H9 (cell line): ENCODE measurements around the gene DGCR2. TPM values are rescaled to one million over a fixed set of nuclear protein-coding genes. Genes with fewer than 3 reads are reported as not detected.

Experiments used
- DNase-seq: peaks from one replicate; pipeline ENCODE4 v3.0.0-alpha.2; 2017
- H2AFZ ChIP-seq: one replicate; pipeline ENCODE4 v1.6.1; 2013; ENCODE audit warnings: mild to moderate bottlenecking, low read length, control low read depth, moderate library complexity
- H2AK5ac ChIP-seq: 2 replicates; pipeline ENCODE4 v1.6.1; 2013; ENCODE audit warnings: low read length, control low read depth, mixed read lengths; ENCODE audit not compliant: insufficient read length
- H2BK120ac ChIP-seq: one replicate; pipeline ENCODE4 v1.6.1; 2013; ENCODE audit warnings: low read depth, mild to moderate bottlenecking, low read length, control low read depth, inconsistent platforms; ENCODE audit not compliant: poor library complexity, severe bottlenecking
- H2BK12ac ChIP-seq: 2 replicates; pipeline ENCODE4 v1.6.1; 2013; ENCODE audit warnings: low read length, control low read depth, mixed read lengths, low read depth; ENCODE audit not compliant: insufficient read length
- H2BK15ac ChIP-seq: 2 replicates; pipeline ENCODE4 v1.6.1; 2013; ENCODE audit warnings: low read depth, low read length, control low read depth
- H2BK20ac ChIP-seq: one replicate; pipeline ENCODE4 v1.6.1; 2013; ENCODE audit warnings: low read depth, mild to moderate bottlenecking, low read length, control low read depth, inconsistent platforms; ENCODE audit not compliant: poor library complexity, severe bottlenecking
- H2BK5ac ChIP-seq: 2 replicates; pipeline ENCODE4 v1.6.1; 2013; ENCODE audit warnings: low read length, control low read depth, mixed read lengths; ENCODE audit not compliant: insufficient read length
- H3K14ac ChIP-seq: 2 replicates; pipeline ENCODE4 v1.6.1; 2013; ENCODE audit warnings: low read length, control low read depth; ENCODE audit not compliant: insufficient read depth
- H3K18ac ChIP-seq: 2 replicates; pipeline ENCODE4 v1.6.1; 2013; ENCODE audit warnings: low read depth, mild to moderate bottlenecking, mixed read lengths, low read length, control low read depth; ENCODE audit not compliant: insufficient read length
- H3K23ac ChIP-seq: 2 replicates; pipeline ENCODE4 v1.6.1; 2013; ENCODE audit warnings: low read length, control low read depth, mixed read lengths, low read depth; ENCODE audit not compliant: insufficient read length
- H3K23me2 ChIP-seq: 2 replicates; pipeline ENCODE4 v1.6.1; 2013; ENCODE audit warnings: low read depth, mild to moderate bottlenecking, mixed read lengths, low read length, control low read depth; ENCODE audit not compliant: insufficient read length, poor library complexity, severe bottlenecking
- H3K27ac ChIP-seq: 2 replicates; pipeline ENCODE4 v1.5.1; 2013; ENCODE audit warnings: low read length, control low read depth, mixed read lengths, low read depth; ENCODE audit not compliant: insufficient read length
- H3K27me3 ChIP-seq: 2 replicates; pipeline ENCODE4 v1.6.1; 2013; ENCODE audit warnings: low read length, control low read depth, inconsistent platforms; ENCODE audit not compliant: insufficient read depth
- H3K4ac ChIP-seq: 2 replicates; pipeline ENCODE4 v1.6.1; 2013; ENCODE audit warnings: low read depth, mild to moderate bottlenecking, control low read depth, inconsistent platforms, low read length, moderate library complexity
- H3K4me1 ChIP-seq: 2 replicates; pipeline ENCODE4 v1.6.1; 2013; ENCODE audit warnings: low read length, control low read depth, inconsistent platforms; ENCODE audit not compliant: insufficient read depth
- H3K4me2 ChIP-seq: 2 replicates; pipeline ENCODE4 v1.6.1; 2013; ENCODE audit warnings: low read length, control low read depth, mixed read lengths; ENCODE audit not compliant: insufficient read length, insufficient read depth
- H3K56ac ChIP-seq: 2 replicates; pipeline ENCODE4 v1.6.1; 2013; ENCODE audit warnings: low read depth, mild to moderate bottlenecking, mixed read lengths, low read length, control low read depth; ENCODE audit not compliant: insufficient read length
- H3K79me1 ChIP-seq: 2 replicates; pipeline ENCODE4 v1.6.1; 2013; ENCODE audit warnings: low read depth, mild to moderate bottlenecking, moderate library complexity, low read length, control low read depth, inconsistent platforms; ENCODE audit not compliant: insufficient read depth, poor library complexity, severe bottlenecking
- H3K79me2 ChIP-seq: 2 replicates; pipeline ENCODE4 v1.6.1; 2013; ENCODE audit warnings: low read length, control low read depth, inconsistent platforms; ENCODE audit not compliant: insufficient read depth
- H3K9ac ChIP-seq: 2 replicates; pipeline ENCODE4 v1.6.1; 2013; ENCODE audit warnings: low read length, control low read depth, mixed read lengths; ENCODE audit not compliant: insufficient read length; ENCODE audit errors: extremely low read depth
- H3K9me3 ChIP-seq: one replicate; pipeline ENCODE4 v1.6.1; 2013; ENCODE audit warnings: low read depth, low read length, inconsistent platforms; ENCODE audit not compliant: control insufficient read depth
- H3T11ph ChIP-seq: one replicate; pipeline ENCODE4 v1.6.1; 2013; ENCODE audit warnings: mild to moderate bottlenecking, low read length, control low read depth, inconsistent platforms
- H4K20me1 ChIP-seq: one replicate; pipeline ENCODE4 v1.6.1; 2013; ENCODE audit not compliant: control insufficient read depth, insufficient read length, insufficient read depth
- H4K5ac ChIP-seq: 2 replicates; pipeline ENCODE4 v1.6.1; 2013; ENCODE audit warnings: low read depth, mild to moderate bottlenecking, mixed read lengths, low read length, control low read depth; ENCODE audit not compliant: insufficient read length
- H4K8ac ChIP-seq: replicated peaks from 2 replicates; pipeline ENCODE4 v1.6.1; 2013; ENCODE audit warnings: low read length, control low read depth, mixed read lengths, low read depth; ENCODE audit not compliant: insufficient read length
- H4K91ac ChIP-seq: 2 replicates; pipeline ENCODE4 v1.6.1; 2013; ENCODE audit warnings: low read depth, mild to moderate bottlenecking, moderate library complexity, mixed read lengths, low read length, control low read depth; ENCODE audit not compliant: insufficient read length
- H3K27ac Mint-ChIP-seq, 3 experiments: 2 replicates in 2 of 3; 3 replicates in 1 of 3; pipeline ENCODE4 v1.8.0; 2020 to 2021; ENCODE audit warnings: mixed read lengths in 3 of 3, mild to moderate bottlenecking in 1 of 3, moderate library complexity in 1 of 3
- H3K27me3 Mint-ChIP-seq: 2 replicates; pipeline ENCODE4 v1.8.0; 2021; ENCODE audit warnings: low read depth, mild to moderate bottlenecking, moderate library complexity, mixed read lengths
- H3K36me3 Mint-ChIP-seq, 3 experiments: 2 replicates in 2 of 3; 3 replicates in 1 of 3; pipeline ENCODE4 v1.8.0; 2020 to 2021; ENCODE audit warnings: low read depth in 3 of 3, mixed read lengths in 3 of 3; ENCODE audit not compliant: insufficient read depth in 1 of 3
- H3K4me1 Mint-ChIP-seq, 2 experiments: 2 replicates each; pipeline ENCODE4 v1.8.0; 2020; ENCODE audit warnings: mixed read lengths in 2 of 2
- H3K4me3 Mint-ChIP-seq, 2 experiments: 2 replicates in 1 of 2; 3 replicates in 1 of 2; pipeline ENCODE4 v1.8.0; 2020 to 2021; ENCODE audit warnings: mild to moderate bottlenecking in 2 of 2, mixed read lengths in 2 of 2, moderate library complexity in 1 of 2
- H3K9me3 Mint-ChIP-seq, 2 experiments: 2 replicates in 1 of 2; 3 replicates in 1 of 2; pipeline ENCODE4 v1.8.0; 2020; ENCODE audit warnings: mild to moderate bottlenecking in 2 of 2, mixed read lengths in 2 of 2, moderate library complexity in 1 of 2
- CTCF ChIP-seq: fragments of 200-600 bp; sonication (generic); conservative IDR thresholded peaks from 3 replicates; pipeline ENCODE4 v1.8.0; 2021; ENCODE audit warnings: antibody characterized with exemption, mild to moderate bottlenecking
- WGBS: extraction: QIAGEN DNeasy Blood & Tissue Kit; methylation state at CpG from one replicate; pipeline ENCODE4 v1.1.7; 2013; ENCODE audit warnings: missing lambda C conversion rate, low lambda C conversion rate, mixed read lengths; ENCODE audit not compliant: insufficient read length; ENCODE audit errors: extremely low coverage; 5-methylcytosine and 5-hydroxymethylcytosine counted together
- total RNA-seq: library from RNA; stranded (reverse); gene quantifications from 2 replicates; pipeline ENCODE4 v1.2.1, GENCODE V29; 2021

The DGCR2 gene
- total RNA-seq, 1 experiment from 2014 or later: 47.2 TPM

DNA sequence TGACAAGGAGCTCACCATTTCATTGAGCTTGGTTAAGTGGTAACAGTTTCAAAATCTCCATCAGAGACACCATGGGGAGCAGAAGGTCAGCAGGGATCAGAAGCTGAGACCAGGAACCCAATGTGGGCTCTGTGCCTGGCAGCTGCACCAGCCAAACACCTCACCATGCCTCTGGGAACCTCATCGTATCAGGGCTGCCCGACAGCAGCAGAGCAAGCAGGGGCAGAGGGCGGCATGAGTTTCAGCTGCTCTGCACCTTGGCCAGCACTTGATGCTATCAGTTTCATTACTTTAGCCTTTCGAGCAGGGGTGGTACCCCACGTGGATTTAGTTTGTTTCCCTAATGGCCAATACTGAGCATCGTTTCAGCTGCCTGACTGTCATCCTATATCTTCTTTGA, 77.8 kb downstream of the DGCR2 start:
- Mint-ChIP-seq H3K27me3 (no peaks in the 10 kb centered on the region), H3K36me3 (peaks cover 22 to 76% (median 70%) of the 10 kb centered on the region in 3 experiments; a peak in 6 of 7 replicates), H3K27ac (no peak overlapping the region), H3K4me3 (no peak overlapping the region), H3K9me3 (no peaks in the 10 kb centered on the region), H3K4me1 (no peaks in the 10 kb centered on the region)
- Histone ChIP-seq H3K4me1 (no peaks in the 10 kb centered on the region), H3K4ac (no peak overlapping the region), H2BK20ac (no peak overlapping the region), H3K27me3 (no peaks in the 10 kb centered on the region), H3K9me3 (no peaks in the 10 kb centered on the region), H2AFZ (no peak overlapping the region), H3K14ac (no peak overlapping the region), H2BK5ac (no peak overlapping the region), H3K27ac (no peak overlapping the region), H4K5ac (no peak overlapping the region), H3T11ph (no peak overlapping the region), H2BK12ac (no peak overlapping the region), H3K79me1 (no peaks in the 10 kb centered on the region), H2BK120ac (no peak overlapping the region), H4K91ac (no peak overlapping the region), H3K23ac (no peak overlapping the region), H3K23me2 (no peaks in the 10 kb centered on the region), H3K9ac (no peak overlapping the region), H3K4me2 (no peak overlapping the region), H3K56ac (no peak overlapping the region), H4K20me1 (no peaks in the 10 kb centered on the region), H3K18ac (no peak overlapping the region), H4K8ac (no peak overlapping the region), H2BK15ac (no peak overlapping the region), H2AK5ac (no peak overlapping the region), H3K79me2 (no peaks in the 10 kb centered on the region)
- TF ChIP-seq CTCF: no peak
- no CpG with 5 or more reads among the region's 6 CpGs for WGBS
- no peak for DNase-seq
